Measurements from ENCODE around the gene SBF2.

Gene SBF2

GRCh38 chr11:9927670-9928069 is 366.3 kb downstream of the SBF2 start:
- Histone ChIP-seq H3K9ac (ENCODE audit: low read length) (no peak overlapping the region), H3K79me2 (ENCODE audit: insufficient read depth, low read length) (no peaks in the 10 kb centered on the region), H3K4me2 (ENCODE audit: low read length) (no peak overlapping the region), H3K36me3 (ENCODE audit: insufficient read depth, low read length) (no peaks in the 10 kb centered on the region), H3K9me3 (ENCODE audit: low read length) (no peaks in the 10 kb centered on the region), H3K9me2 (ENCODE audit: low read depth, low read length) (no peaks in the 10 kb centered on the region), H4K20me1 (ENCODE audit: insufficient read depth, low read length) (no peaks in the 10 kb centered on the region), H3F3A (ENCODE audit: insufficient read depth, low read length) (no peaks in the 10 kb centered on the region), H3K4me3 (ENCODE audit: low read depth, low read length, poor library complexity, severe bottlenecking) (no peak overlapping the region), H3K4me1 (ENCODE audit: insufficient read depth, low read length, severe bottlenecking) (peaks cover 8% of the 10 kb centered on the region), H3K27ac (ENCODE audit: low read depth, low read length, poor library complexity, severe bottlenecking) (no peak overlapping the region), H3K27me3 (ENCODE audit: insufficient read depth, low read length) (no peaks in the 10 kb centered on the region), H2AFZ (ENCODE audit: low read length) (no peak overlapping the region)
- TF ChIP-seq EZH2 (IDR thresholded peaks at IDR 0.05; ENCODE audit: borderline replicate concordance, low read length) (no peak), CTCF (IDR thresholded peaks at IDR 0.05; ENCODE audit: low read length) (no peak)

- TF ChIP-seq CTCF (IDR thresholded peaks at IDR 0.05; ENCODE audit: low read length) (no peak), EZH2 (IDR thresholded peaks at IDR 0.05; ENCODE audit: borderline replicate concordance, low read length) (no peak)
- Histone ChIP-seq H3K9me3 (ENCODE audit: low read length) (no peaks in the 10 kb centered on the region), H3K4me2 (ENCODE audit: low read length) (no peak overlapping the region), H3K79me2 (ENCODE audit: insufficient read depth, low read length) (no peaks in the 10 kb centered on the region), H3F3A (ENCODE audit: insufficient read depth, low read length) (no peaks in the 10 kb centered on the region), H3K4me3 (ENCODE audit: low read depth, low read length, poor library complexity, severe bottlenecking) (no peak overlapping the region), H2AFZ (ENCODE audit: low read length) (no peak overlapping the region), H3K27ac (ENCODE audit: low read depth, low read length, poor library complexity, severe bottlenecking) (no peak overlapping the region), H3K36me3 (ENCODE audit: insufficient read depth, low read length) (no peaks in the 10 kb centered on the region), H3K4me1 (ENCODE audit: insufficient read depth, low read length, severe bottlenecking) (no peaks in the 10 kb centered on the region), H3K27me3 (ENCODE audit: insufficient read depth, low read length) (no peaks in the 10 kb centered on the region), H4K20me1 (ENCODE audit: insufficient read depth, low read length) (no peaks in the 10 kb centered on the region), H3K9ac (ENCODE audit: low read length) (no peak overlapping the region), H3K9me2 (ENCODE audit: low read depth, low read length) (no peaks in the 10 kb centered on the region)
These were observed 370.7 kb downstream of the SBF2 start for GRCh38 chr11:9923280-9923679.

- no peaks in the 10 kb centered on the region for H3K4me1 ChIP-seq (ENCODE audit: insufficient read depth, low read length, severe bottlenecking)
- H3K4me3 ChIP-seq (ENCODE audit: low read depth, low read length, poor library complexity, severe bottlenecking) = no peak overlapping the region
- TF ChIP-seq EZH2 (IDR thresholded peaks at IDR 0.05; ENCODE audit: borderline replicate concordance, low read length) (no peak), CTCF (IDR thresholded peaks at IDR 0.05; ENCODE audit: low read length) (no peak)
- H3K9ac ChIP-seq (ENCODE audit: low read length) = no peak overlapping the region
- no peak overlapping the region for H3K4me2 ChIP-seq (ENCODE audit: low read length)
- H3F3A ChIP-seq (ENCODE audit: insufficient read depth, low read length) = no peaks in the 10 kb centered on the region
- H3K27ac ChIP-seq (ENCODE audit: low read depth, low read length, poor library complexity, severe bottlenecking) = no peak overlapping the region
- H2AFZ ChIP-seq (ENCODE audit: low read length) = no peak overlapping the region
- no peaks in the 10 kb centered on the region for H4K20me1 ChIP-seq (ENCODE audit: insufficient read depth, low read length)
- H3K36me3 ChIP-seq (ENCODE audit: insufficient read depth, low read length) = no peaks in the 10 kb centered on the region
- H3K9me2 ChIP-seq (ENCODE audit: low read depth, low read length) = no peaks in the 10 kb centered on the region
- H3K9me3 ChIP-seq (ENCODE audit: low read length) = no peaks in the 10 kb centered on the region
- H3K79me2 ChIP-seq (ENCODE audit: insufficient read depth, low read length) = no peaks in the 10 kb centered on the region
- no peaks in the 10 kb centered on the region for H3K27me3 ChIP-seq (ENCODE audit: insufficient read depth, low read length)
These were observed 371.2 kb downstream of the SBF2 start for GRCh38 chr11:9922806-9923205.

All from OCI-LY1 (cell line).